ENCODE measurements around the gene RGS10. TPM values are rescaled to one million over a fixed set of nuclear protein-coding genes. Genes with fewer than 3 reads are reported as not detected.

RGS10 gene
- total RNA-seq, 4 donors from 2014 or later, result 18.6 to 32.6 (median 28.4) TPM

DNA sequence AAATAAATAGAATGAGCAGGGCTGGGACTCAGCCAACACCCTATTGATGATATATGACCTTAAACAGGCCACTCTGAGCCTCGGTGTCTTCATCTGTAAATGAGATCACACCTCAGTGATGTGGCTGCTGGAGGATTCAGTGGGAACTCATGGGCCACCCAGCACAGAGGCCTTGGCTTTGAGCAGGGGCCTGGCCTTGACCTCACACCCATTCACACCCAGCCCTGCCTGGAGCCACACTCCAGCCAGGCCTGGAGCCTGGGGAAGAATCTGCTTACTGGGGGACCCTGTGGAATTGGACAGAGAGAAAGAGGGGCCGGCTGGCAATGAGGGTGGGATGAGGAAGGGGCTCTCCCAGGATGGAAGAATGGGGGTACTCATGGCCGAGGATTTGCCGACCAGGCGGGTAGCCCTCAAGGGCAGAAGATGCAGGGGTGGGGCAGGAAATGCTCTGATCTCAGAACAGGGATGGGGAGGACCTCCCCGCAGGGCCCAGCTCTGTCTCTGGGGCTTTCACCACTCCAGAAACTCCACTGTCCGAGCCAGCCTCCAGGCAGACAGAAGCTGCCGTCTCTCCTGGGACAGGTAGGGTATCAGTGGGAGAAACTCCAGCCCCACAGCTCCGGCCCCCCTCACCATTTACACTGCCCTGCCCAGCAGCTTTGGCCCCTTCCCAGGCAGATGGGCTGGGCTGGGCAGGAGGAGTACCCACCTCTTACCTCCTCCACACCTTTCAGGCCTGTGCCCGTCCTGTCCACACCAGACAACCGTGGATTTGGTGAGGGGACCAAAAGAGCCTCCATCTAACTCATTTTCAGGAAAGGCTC, 81.9 kb downstream of the RGS10 start:
- TF ChIP-seq POLR2A (IDR thresholded peaks at IDR 0.05) (no peak), EP300 (IDR thresholded peaks at IDR 0.05) (no peak)
- TF ChIP-seq, protein P1, sequence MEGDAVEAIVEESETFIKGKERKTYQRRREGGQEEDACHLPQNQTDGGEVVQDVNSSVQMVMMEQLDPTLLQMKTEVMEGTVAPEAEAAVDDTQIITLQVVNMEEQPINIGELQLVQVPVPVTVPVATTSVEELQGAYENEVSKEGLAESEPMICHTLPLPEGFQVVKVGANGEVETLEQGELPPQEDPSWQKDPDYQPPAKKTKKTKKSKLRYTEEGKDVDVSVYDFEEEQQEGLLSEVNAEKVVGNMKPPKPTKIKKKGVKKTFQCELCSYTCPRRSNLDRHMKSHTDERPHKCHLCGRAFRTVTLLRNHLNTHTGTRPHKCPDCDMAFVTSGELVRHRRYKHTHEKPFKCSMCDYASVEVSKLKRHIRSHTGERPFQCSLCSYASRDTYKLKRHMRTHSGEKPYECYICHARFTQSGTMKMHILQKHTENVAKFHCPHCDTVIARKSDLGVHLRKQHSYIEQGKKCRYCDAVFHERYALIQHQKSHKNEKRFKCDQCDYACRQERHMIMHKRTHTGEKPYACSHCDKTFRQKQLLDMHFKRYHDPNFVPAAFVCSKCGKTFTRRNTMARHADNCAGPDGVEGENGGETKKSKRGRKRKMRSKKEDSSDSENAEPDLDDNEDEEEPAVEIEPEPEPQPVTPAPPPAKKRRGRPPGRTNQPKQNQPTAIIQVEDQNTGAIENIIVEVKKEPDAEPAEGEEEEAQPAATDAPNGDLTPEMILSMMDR (IDR thresholded peaks at IDR 0.05), result no peak
- 70 to 77% methylated on average over 11 of the region's 11 CpGs for WGBS, 2 donors
- H3K9me3 ChIP-seq, result no peaks in the 10 kb centered on the region
- no peak for DNase-seq (ENCODE audit: low spot score in 2 of 2)
- no peak overlapping the region for H3K27ac ChIP-seq
- H3K36me3 ChIP-seq, result peaks cover 0 to 23% (median 0%) of the 10 kb centered on the region in 3 donors
- H3K4me1 ChIP-seq, result no peaks in the 10 kb centered on the region
- no peaks in the 10 kb centered on the region for H3K27me3 ChIP-seq
- H3K4me3 ChIP-seq, result no peak overlapping the region

DNA sequence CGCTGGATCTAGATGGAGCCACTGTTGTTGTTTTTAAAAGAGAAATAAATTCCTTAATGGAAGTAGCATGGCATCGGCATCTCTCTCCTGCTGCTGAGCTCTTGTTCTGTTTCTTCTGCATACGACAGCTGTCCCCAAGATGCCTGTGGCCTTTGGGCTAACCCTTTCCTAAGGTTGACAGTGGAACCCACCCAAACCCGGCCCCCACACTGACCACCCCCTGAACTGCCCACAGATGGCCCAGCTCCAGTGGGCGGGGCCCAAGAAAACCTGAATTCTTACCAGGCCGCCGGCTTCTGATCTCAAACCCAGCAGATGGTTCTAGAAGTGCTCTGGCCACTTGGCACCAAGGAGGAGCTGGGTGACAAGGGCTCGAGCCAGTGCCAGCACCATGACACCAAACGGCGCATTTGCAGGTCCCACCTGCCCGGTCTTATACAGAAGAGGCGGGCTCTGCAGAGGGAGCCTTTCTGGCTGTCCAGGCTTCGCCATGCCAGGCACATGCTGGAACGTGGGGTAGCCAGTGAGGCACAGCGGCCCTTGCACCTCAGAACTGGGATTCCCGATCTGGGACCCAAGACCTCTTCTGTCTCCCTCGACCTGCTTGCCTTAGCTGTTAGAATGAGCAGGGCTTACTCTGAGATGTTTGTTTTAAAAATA, 82.7 kb downstream of the RGS10 start:
- TF ChIP-seq POLR2A (IDR thresholded peaks at IDR 0.05), result no peak
- TF ChIP-seq, protein P1 (IDR thresholded peaks at IDR 0.05), result no peak
- no peak for TF ChIP-seq EP300 (IDR thresholded peaks at IDR 0.05)
- peaks cover 0 to 28% (median 0%) of the 10 kb centered on the region in 3 donors for H3K36me3 ChIP-seq
- H3K4me3 ChIP-seq, result no peak overlapping the region
- H3K27me3 ChIP-seq, result no peaks in the 10 kb centered on the region
- DNase-seq (ENCODE audit: low spot score in 2 of 2), result no peak
- no peak overlapping the region for H3K27ac ChIP-seq
- no peaks in the 10 kb centered on the region for H3K9me3 ChIP-seq
- H3K4me1 ChIP-seq, result no peaks in the 10 kb centered on the region
- WGBS, 2 donors, result 86 to 92% methylated on average over 17 of the region's 17 CpGs

DNA sequence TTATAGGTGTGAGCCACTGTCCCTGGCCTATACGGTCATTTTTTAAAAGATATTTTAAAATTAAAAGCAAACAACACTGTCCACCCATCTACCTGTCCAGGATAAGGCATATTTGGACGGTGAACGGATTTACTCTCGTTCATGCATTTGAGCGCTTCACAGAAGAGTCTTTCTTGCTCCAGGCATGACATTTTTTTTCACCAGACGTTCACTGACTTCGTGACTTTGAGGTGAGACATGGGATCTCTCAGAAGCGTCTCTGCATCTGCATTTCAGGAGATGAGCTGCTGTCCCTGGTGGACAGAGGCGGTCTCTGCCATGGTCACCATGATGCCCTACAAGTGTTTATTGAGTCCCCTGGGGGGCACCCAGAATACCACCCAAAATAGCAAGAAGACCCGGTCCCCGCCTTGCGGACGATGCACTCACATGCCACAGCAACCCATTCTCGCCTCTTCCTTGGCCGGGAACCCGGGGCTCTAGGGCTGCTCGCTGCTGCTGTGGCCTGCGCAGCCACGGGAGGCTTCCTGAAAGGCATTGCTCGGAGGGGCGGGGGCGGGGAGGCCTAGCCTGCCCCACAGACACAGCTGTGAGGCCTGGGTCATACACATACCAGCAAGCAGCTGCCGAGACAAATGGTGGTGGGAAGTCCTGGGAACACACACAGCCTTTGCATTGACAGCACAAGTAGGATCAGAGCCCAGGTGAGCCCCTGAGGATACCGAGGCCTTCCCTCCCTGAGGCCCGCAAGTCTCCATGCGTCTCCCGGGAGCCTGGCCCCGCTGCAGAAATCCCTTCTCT, 84.4 kb downstream of the RGS10 start:
- H3K27me3 ChIP-seq, result no peaks in the 10 kb centered on the region
- TF ChIP-seq EP300 (IDR thresholded peaks at IDR 0.05) (no peak), POLR2A (IDR thresholded peaks at IDR 0.05) (no peak)
- WGBS, 2 donors, result 74 to 84% methylated on average over 25 to 28 of the region's 28 CpGs
- no peak overlapping the region for H3K4me3 ChIP-seq
- no peaks in the 10 kb centered on the region for H3K9me3 ChIP-seq
- H3K27ac ChIP-seq, result no peak overlapping the region
- no peak for DNase-seq (ENCODE audit: low spot score in 2 of 2)
- H3K4me1 ChIP-seq, result no peaks in the 10 kb centered on the region
- H3K36me3 ChIP-seq, result peaks cover 0 to 45% (median 0%) of the 10 kb centered on the region in 3 donors

DNA sequence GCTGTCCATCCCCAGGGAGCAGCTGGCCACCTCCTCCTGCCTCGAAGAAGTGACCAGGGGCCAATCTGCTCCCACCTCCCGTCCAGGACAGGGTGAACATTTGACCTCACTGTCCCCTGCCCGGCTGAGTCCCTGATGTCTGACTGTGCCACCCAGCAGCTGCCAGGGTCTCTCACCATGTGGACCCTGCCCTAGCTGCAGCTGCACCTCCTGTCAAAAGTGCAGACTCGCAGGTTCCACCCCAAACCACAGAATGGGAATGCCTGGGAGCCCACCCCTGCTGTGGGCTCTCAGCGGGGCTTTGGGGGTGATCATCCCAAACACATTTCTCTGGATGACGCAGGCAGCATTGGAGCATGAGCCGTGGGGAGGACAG, 86.1 kb downstream of the RGS10 start:
- Histone ChIP-seq H3K9me3 (no peaks in the 10 kb centered on the region), H3K27ac (no peak overlapping the region), H3K36me3 (peaks cover 0 to 62% (median 0%) of the 10 kb centered on the region in 3 donors), H3K4me3 (no peak overlapping the region), H3K4me1 (no peaks in the 10 kb centered on the region), H3K27me3 (no peaks in the 10 kb centered on the region)
- 69 to 100% methylated on average over 3 to 4 of the region's 7 CpGs for WGBS, 2 donors
- no peak for TF ChIP-seq POLR2A (IDR thresholded peaks at IDR 0.05)
- TF ChIP-seq, protein P1 (IDR thresholded peaks at IDR 0.05), result no peak
- DNase-seq (ENCODE audit: low spot score in 2 of 2), result no peak

- Histone ChIP-seq H3K27ac (no peak overlapping the region), H3K36me3 (peaks cover 0 to 68% (median 0%) of the 10 kb centered on the region in 3 donors), H3K27me3 (no peaks in the 10 kb centered on the region), H3K9me3 (no peaks in the 10 kb centered on the region), H3K4me1 (no peaks in the 10 kb centered on the region), H3K4me3 (no peak overlapping the region)
- WGBS, 2 donors, result 91% methylated on average over 22 to 23 of the region's 23 CpGs
- TF ChIP-seq EP300 (IDR thresholded peaks at IDR 0.05) (no peak), POLR2A (IDR thresholded peaks at IDR 0.05) (no peak)
- TF ChIP-seq, protein P1 (IDR thresholded peaks at IDR 0.05), result no peak
- DNase-seq (ENCODE audit: low spot score in 2 of 2), result no peak
Observed at GRCh38 chr10:119455609-119456434, 86.7 kb downstream of the RGS10 start.

Measured in tibial nerve (tissue), 4 donors.